Natural killer cell (primary cell): ENCODE results near the gene XIST. TPM values are rescaled to one million over a fixed set of nuclear protein-coding genes. Genes with fewer than 3 reads are reported as not detected.

Experiments
- ATAC-seq, 3 donors: fragments of 150-1000 bp in 2 of 3; fragments of 200-7000 bp in 1 of 3; cut with Tn5 transposase; 1 replicate in 1 of 3; 2 replicates in 2 of 3; pipeline ENCODE4 v1.10.0; 2021; ENCODE audit warnings: mild to moderate bottlenecking in 2 of 3, moderate library complexity in 2 of 3
- DNase-seq, 2 donors: peaks; one replicate each; pipeline versions ENCODE4 v3.0.0 to v3.0.0-alpha.2; 2013 to 2021; ENCODE audit warnings: mixed read lengths in 1 of 2
- H3K27ac ChIP-seq: one replicate; pipeline ENCODE4 v1.5.1; 2013; ENCODE audit warnings: mild to moderate bottlenecking, low read length
- H3K27me3 ChIP-seq: one replicate; pipeline ENCODE4 v1.6.1; 2013; ENCODE audit warnings: low read length; ENCODE audit not compliant: control insufficient read depth, insufficient read depth
- H3K36me3 ChIP-seq: one replicate; pipeline ENCODE4 v1.6.1; 2013; ENCODE audit warnings: low read length; ENCODE audit not compliant: control insufficient read depth, insufficient read depth
- H3K4me1 ChIP-seq: one replicate; pipeline ENCODE4 v1.6.1; 2013; ENCODE audit warnings: low read length; ENCODE audit not compliant: control insufficient read depth, insufficient read depth
- H3K4me3 ChIP-seq: one replicate; pipeline ENCODE4 v1.5.1; 2013; ENCODE audit warnings: low read length
- H3K9me3 ChIP-seq: one replicate; pipeline ENCODE4 v1.6.1; 2013; ENCODE audit warnings: low read length; ENCODE audit not compliant: control insufficient read depth, insufficient read depth
- H3K27ac Mint-ChIP-seq, 2 donors: one replicate each; pipeline ENCODE4 v1.8.0; 2022; ENCODE audit warnings: mild to moderate bottlenecking in 2 of 2, mixed read lengths in 2 of 2, moderate library complexity in 1 of 2
- H3K27me3 Mint-ChIP-seq, 2 donors: one replicate each; pipeline ENCODE4 v1.8.0; 2022; ENCODE audit warnings: low read depth in 2 of 2, mixed read lengths in 2 of 2
- H3K36me3 Mint-ChIP-seq: one replicate; pipeline ENCODE4 v1.8.0; 2022; ENCODE audit warnings: mixed read lengths
- H3K4me1 Mint-ChIP-seq, 2 donors: one replicate each; pipeline ENCODE4 v1.8.0; 2022; ENCODE audit warnings: mixed read lengths in 2 of 2
- H3K4me3 Mint-ChIP-seq: one replicate; pipeline ENCODE4 v1.8.0; 2022; ENCODE audit warnings: mild to moderate bottlenecking, moderate library complexity, mixed read lengths
- H3K9me3 Mint-ChIP-seq, 2 donors: one replicate each; pipeline ENCODE4 v1.8.0; 2022; ENCODE audit warnings: mixed read lengths in 2 of 2
- WGBS: methylation state at CpG from one replicate; pipeline ENCODE4 v1.1.7; 2013; ENCODE audit warnings: missing lambda C conversion rate; ENCODE audit not compliant: insufficient coverage; 5-methylcytosine and 5-hydroxymethylcytosine counted together
- intact Hi-C: fragments of 100-400 bp; cut with micrococcal nuclease; formaldehyde crosslinking; loops from one replicate; pipeline ENCODE4 v1.14.2; 2022
- total RNA-seq, 4 donors: library from RNA; stranded (reverse); fragments of 120-200 nt in 1 of 4; gene quantifications; one replicate each; pipeline versions ENCODE4 v1.2.3 to v1.2.4, GENCODE V29; 2013 to 2022
- TF ChIP-seq, protein P1 (sequence below): fragments of 200-600 bp; IDR thresholded peaks from one replicate; pipeline ENCODE4 v1.8.0; 2022; ENCODE audit warnings: antibody characterized with exemption

The XIST gene
- total RNA-seq, 3 donors from 2014 or later (not counting 1 experiment from before 2014, with no cell fraction given) = 0.15 to 505 TPM; not detected in 1

DNA sequence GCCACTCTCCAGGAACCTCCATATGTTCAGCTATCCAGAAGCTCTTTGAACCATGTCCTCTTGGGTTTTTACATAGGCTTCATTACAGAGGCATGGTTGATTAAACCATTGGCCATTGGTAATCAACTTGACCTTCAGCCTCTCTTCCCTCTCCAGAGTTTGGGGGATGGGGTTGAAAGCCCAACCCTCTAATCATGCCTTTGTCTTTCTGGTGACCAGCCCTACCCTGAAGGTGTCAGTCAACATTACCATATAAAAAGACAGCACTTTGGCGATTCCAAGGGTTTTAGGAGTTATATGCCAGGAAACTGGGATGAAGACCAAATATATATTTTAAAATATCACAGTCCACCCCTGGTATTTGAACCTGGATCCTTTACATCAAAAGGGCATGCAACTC lies 67.0 kb downstream of the XIST start:
- Mint-ChIP-seq H3K27me3 (peaks cover 0 to 21% of the 10 kb centered on the region in 2 donors), H3K4me3 (no peak overlapping the region), H3K9me3 (peaks cover 2 to 5% of the 10 kb centered on the region in 2 donors), H3K4me1 (no peaks in the 10 kb centered on the region), H3K36me3 (no peaks in the 10 kb centered on the region), H3K27ac (no peak overlapping the region)
- DNase-seq = no peak
- WGBS = no CpG with 5 or more reads among the region's 1 CpG
- Histone ChIP-seq H3K36me3 (no peaks in the 10 kb centered on the region), H3K27me3 (no peaks in the 10 kb centered on the region), H3K9me3 (no peaks in the 10 kb centered on the region), H3K4me1 (no peaks in the 10 kb centered on the region), H3K4me3 (no peak overlapping the region), H3K27ac (no peak overlapping the region)
- no peak for ATAC-seq
- TF ChIP-seq, protein P1, sequence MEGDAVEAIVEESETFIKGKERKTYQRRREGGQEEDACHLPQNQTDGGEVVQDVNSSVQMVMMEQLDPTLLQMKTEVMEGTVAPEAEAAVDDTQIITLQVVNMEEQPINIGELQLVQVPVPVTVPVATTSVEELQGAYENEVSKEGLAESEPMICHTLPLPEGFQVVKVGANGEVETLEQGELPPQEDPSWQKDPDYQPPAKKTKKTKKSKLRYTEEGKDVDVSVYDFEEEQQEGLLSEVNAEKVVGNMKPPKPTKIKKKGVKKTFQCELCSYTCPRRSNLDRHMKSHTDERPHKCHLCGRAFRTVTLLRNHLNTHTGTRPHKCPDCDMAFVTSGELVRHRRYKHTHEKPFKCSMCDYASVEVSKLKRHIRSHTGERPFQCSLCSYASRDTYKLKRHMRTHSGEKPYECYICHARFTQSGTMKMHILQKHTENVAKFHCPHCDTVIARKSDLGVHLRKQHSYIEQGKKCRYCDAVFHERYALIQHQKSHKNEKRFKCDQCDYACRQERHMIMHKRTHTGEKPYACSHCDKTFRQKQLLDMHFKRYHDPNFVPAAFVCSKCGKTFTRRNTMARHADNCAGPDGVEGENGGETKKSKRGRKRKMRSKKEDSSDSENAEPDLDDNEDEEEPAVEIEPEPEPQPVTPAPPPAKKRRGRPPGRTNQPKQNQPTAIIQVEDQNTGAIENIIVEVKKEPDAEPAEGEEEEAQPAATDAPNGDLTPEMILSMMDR = no peak
- intact Hi-C loops = no loop called here
